Posterior cingulate gyrus (tissue), 11 donors: ENCODE measurements around the gene ZNHIT1.
A peak's percentile ranks its signal among the peaks of the same experiment; 100 is the strongest.
"Not testable (repeated sequence)": the region's sequence is repeated elsewhere in the genome, so short reads cannot be mapped to it uniquely, and the experiment has no call there.

ENCODE experiments used
- DNase-seq, 10 donors: peaks; one replicate each; pipeline versions ENCODE4 v3.0.0 to v3.0.0-alpha.2; 2020 to 2021; ENCODE audit warnings: mixed read lengths in 3 of 10
- intact Hi-C: fragments of 100-400 bp; cut with DNase I; formaldehyde crosslinking; loops from one replicate; pipeline ENCODE4 v1.15.1; 2023

Gene ZNHIT1

DNA sequence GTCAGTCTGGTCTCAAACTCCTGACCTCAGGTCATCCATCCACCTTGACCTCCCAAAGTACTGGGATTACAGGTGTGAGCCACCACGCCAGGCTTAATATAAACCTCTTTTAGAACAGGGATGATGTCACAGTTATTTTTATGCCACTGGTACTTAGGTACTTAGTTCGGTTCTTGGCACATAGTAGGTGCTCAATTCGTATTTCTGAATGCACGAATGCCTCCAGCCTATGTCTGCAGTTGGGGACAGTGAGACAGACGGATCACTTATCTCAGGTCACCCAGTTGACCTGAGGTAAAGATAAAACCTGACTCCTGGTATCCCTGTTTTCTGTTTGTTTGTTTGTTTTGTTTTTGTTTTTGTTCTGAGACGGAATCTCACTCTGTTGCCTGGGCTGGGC is 31.8 kb upstream of the ZNHIT1 start:
- DNase-seq = no peak
- intact Hi-C loops = no loop called here

DNA sequence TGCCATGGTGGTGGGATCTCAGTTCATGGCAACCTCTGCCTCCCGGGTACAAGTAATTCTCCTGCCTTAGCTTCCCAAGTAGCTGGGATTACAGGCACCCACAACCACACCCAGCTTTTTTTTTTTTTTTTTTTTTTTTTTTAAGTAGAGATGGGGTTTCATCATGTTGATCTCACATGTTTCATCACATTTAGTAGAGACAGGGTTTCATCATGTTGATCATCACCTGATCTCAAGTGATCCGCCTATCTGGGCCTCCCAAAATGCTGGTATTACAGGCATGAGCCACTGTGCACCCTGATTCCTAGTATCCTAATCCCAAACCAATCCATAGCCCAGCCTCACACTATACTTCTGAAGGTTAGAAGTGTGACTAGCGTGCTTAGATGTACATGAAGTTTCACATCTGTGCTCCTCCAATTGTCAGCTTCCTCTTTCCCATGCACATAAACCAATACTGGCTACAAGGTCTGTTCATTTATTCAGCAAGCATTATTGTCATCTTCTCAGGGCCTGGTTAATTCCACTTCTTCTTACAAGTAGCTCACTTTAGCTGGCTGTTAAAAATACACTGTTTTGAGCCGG is 31.0 kb upstream of the ZNHIT1 start:
- no peak for DNase-seq
- intact Hi-C loops = no loop called here

DNA sequence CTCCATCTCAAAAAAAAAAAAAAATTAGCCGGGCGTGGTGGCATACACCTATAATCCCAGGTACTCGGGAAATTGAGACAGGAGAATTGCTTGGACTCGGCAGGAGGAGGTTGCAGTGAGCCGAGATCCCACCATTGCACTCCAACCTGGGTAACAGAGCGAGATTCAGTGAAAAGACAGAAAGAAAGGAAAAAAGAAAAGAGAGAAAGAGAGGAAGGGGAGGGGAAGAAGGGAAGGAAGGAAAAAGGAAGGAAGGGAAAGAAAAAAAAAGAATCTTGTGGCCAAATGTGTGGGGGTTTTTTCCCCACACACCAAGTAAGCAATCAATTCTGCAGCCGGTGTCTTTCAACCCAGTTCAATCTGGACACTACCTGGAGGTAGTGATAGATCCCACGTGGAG is 28.9 kb upstream of the ZNHIT1 start:
- intact Hi-C loops = no loop called here
- DNase-seq = no peak

DNA sequence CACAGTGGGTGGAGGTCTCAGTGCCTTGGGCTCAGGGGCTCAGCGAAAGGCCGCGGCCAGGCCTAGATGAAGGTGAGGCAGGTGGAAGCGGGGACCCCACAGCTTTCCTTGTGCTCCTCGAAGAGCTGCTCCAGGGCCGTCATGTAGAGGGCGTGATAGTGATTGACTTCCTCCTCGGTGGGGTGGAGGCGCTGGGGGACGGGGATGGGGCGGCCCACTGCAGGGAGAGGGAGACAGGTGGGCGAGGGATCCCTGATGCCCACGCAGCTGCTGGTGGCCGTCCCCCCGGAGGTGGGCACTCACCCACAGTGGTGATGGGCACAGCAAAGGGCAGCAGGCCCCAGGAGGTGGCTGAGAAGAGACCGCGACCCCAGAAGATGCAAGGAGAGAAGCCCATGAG is 22.1 kb upstream of the ZNHIT1 start:
- no peak for DNase-seq
- intact Hi-C loops = no loop called here

DNA sequence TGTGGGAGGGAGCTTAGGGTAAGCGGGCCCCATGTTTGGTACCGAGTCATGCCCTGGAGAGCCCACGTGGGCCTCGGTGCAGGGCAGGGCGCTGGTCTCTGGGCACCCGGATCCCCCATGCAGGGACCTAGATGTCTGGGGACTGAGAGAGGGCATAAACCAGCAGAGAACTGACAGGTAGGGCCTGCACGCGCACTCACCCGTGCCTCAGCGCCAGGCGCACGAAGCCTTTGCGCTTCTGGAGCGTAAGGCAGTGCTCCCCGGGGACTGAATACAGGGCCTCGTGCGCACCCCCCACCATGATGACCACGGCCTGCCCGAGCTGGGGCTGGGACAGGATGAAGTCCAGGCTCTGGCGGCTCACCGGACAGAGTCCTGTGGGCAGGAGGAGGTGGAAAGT is 20.0 kb upstream of the ZNHIT1 start:
- intact Hi-C loops = no loop called here
- DNase-seq = no peak

DNA sequence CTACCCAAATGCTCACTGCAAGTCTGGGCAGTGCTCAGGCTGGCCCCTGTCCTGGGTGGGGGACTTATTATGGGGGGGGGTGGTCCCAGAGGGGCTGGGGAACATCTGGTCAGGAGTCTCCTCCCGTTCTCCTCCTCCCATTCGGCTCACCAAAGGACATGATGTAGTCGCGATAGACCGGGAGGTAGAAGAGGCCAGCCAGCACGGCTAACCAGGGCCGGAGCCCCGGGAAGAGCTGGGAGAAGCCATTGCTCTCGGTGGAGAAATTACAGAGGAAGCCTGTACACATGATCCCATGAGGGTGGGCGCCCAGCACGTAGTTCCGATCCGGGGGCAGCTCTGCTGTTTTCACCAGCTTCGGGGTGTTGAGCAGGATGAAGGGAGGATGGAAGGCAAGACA is 19.5 kb upstream of the ZNHIT1 start:
- intact Hi-C loops = no loop called here
- no peak for DNase-seq

DNA sequence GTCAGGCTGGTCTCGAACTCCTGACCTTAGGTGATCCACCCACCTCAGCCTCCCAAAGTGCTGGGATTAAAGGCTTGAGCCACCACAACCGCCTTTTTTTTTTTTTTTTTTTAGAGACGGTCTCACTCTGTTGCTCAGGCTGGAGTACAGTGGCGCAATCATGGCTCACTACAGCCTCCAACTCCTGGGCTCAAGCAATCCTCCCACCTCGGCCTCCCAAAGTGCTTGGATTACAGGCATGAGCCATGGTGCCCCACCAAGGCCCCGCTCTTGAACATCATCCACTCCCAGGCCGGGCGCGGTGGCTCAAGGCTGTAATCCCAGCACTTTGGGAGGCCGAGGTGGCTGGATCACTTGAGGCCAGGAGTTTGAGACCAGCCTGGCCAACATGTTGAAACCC is 18.4 kb upstream of the ZNHIT1 start:
- DNase-seq, intact Hi-C loops: not testable (repeated sequence)

DNA sequence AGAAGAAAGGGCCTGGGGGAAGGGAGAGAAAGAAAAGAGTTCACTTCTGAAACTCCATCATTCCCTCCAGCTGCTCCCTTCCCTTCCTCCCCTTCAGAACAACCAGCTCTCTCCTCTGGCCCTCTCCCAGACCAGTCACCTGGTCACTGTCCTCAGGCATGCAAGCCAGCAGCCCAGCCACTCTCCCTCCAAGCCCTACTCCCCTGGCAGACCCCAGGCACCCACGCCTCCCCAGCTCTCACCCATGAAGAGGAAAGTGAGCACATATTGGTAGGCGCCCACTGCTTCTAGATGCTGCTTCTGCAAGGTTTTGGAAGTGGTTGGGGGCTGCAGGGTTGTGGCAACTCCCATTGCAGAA is 17.5 kb upstream of the ZNHIT1 start:
- DNase-seq = no peak
- intact Hi-C loops = no loop called here

DNA sequence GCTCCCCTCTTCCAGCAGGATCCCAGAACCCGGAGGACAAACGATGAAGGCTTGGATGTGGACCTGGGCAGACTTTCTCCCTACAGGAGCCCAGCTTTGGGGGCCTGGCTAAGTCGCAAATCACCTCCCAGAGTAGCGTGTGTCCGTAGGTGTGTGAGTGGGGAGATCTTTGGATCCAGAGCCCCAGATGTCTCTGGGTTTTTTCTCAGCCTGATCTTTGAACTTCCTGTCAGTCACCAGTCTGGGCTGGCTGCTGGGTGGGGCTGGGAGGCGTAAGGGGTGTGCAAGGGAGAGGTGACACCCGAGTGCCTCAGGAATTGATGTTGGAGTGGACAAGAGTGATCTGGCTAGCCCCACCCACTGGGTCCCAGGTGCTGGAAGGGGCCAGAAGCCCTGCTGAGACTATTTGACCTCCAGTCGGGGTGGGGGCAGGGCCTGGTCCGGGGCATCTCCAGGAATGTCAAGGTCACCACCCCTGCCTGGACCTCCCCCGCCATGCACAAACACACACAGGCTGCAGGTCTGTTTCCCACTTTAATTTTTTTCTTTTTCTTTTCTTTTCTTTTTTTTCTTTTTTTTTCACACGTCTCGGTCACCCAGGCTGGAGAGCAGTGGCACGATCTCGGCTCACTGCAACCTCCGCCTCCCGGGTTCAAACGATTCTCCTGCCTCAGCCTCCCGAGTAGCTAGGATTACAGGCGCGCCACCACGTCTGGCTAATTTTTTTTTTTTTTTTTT is 16.9 kb upstream of the ZNHIT1 start, which contains the start of gene MOGAT3:
MOGAT3 (minus strand) TSS at position 175 of the 738 bp plus-strand sequence. CDS start 182 bp downstream, outside the sequence.
- DNase-seq = no peak
- intact Hi-C loops = no loop called here

DNA sequence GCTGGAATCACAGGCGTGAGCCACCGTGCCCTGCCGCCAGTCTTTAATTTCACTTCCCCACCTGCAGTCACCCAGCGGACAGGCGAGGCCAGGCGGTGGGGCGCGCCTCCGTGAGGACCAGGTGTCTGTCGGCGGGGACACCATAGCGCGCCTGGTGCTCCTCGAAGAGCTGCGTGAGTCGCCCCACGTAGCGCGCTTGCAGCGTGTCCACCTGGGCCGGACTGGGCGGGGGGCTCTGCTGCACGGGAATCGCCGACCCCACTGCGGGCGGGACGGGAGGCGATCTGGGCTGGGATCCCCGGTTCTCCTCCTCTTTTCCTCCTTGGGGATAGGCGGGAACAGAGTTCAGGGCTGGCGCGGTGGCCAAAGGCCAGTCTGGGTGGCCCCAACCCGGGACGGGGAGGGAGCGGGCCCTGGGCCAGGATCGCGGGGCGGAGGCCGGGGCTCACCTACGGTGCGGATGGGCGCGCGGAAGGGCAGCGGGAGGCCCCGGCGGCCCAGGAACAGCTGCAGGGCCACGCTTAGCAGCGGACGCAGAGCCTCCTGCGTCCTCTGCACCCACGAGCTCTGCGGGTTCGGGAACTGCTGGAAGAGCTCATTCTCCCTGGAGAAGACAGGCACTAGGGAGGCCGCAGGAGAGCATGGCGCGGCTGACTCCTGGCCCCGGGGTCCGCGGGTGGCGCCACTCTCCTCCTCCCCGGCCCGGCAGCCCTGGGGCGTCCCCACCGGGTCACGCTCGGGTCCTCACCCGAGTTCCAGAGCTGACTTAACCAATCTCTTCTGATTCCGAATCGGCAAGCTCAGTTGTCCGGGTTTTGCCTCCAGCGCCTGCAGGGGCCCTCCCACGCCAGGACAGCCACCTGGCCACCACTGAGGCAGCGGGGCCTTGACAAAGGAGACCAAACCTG is 16.0 kb upstream of the ZNHIT1 start:
- DNase-seq = no peak
- intact Hi-C loops = no loop called here

DNA sequence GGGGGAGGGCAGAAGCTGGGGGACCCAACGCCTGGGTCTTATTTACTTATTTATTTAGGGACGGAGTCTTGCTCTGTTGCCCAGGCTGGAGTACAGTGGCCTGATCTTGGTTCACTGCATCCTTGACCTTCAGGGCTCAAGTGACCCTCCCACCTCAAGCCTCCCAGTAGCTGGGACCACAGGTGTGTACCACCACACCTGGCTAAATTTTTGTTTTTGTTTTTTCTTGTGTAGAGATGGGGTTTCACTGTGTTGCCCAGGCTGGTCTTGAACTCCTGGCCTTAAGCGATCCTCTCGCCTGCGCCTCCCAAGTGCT is 15.4 kb upstream of the ZNHIT1 start:
- intact Hi-C loops = no loop called here
- DNase-seq = no peak

DNA sequence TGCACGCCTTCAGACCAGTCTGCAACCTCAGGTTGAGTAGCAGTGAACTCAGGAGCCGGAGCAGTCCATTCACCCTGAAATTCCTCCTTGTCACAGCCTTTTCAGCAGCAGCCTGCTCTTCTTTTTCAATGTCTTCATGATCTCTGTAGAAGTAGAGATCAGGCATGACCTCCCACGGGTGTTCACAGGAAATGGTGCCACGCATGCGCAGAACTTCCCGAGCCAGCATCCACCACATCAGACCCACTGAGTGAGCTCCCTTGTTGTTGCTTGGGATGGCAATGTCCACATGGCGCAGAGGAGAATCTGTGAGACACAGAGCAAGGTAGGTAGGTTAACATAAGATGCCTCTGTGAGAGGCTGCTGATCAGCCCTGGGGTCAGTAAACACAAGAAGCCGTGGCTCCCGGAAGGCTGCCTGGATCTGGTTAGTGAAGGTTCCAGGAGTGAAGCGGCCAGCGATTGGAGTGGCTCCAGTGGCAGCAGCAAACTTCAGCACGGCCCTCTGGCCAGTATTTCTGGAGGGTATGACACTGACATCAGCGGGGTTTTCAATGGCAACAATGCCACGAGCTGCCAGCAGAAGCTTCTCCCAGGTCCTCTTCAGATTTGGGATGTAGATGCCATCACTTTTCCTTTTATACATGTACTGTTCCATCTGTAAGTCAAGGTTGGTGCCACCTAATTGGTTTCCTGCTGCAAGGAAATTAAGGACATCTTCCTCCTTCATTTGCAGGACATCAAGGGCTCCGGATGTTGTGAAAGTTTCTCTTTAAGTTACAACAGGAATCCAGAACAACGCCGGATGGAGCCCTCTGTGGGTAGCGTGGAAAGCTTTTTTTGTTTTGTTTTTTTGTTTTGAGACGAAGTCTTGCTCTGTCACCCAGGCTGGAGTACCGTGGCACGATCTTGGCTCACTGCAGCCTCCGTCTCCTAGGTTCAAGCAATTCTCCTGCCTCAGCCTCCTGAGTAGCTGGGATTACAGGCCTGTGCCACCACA is 13.9 kb upstream of the ZNHIT1 start:
- DNase-seq, intact Hi-C loops: not testable (repeated sequence)

DNA sequence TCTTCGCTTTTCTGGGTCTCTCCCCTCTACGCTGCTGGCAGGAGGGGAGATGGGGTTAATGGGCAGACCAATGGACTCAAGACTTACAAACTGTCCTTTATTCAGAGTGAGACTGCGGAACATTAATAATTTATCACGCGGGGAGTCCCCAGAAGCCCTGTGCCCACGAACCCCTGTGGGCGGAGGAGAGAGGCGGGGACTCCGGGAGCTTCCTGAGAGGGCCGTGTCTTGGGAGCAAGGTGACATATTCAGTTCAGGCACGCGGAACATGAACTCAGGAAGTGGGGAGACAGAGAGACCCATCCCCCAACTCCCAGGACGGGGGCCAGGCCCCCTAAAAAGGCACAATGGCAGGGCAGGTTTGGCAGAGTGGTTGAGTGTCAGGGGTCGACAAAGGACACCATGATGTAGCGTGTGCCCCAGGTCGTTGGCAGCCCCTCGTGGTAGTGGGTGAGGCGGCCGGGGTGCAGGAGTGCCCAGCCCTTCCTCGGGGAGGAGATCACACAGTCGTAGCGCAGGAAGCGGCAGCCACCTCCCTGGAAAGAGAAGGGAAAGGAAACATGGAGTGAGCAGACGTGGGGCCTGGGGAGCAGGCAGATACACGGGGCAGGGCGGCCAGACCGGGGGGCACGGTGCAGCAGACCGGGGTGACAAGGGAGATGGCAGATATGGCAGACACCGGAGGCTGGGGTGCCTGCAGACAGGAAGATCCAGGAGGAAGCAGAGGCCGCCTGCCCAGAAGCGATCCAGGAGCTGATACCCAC is 11.9 kb upstream of the ZNHIT1 start:
- DNase-seq = no peak
- intact Hi-C loops = no loop called here

DNA sequence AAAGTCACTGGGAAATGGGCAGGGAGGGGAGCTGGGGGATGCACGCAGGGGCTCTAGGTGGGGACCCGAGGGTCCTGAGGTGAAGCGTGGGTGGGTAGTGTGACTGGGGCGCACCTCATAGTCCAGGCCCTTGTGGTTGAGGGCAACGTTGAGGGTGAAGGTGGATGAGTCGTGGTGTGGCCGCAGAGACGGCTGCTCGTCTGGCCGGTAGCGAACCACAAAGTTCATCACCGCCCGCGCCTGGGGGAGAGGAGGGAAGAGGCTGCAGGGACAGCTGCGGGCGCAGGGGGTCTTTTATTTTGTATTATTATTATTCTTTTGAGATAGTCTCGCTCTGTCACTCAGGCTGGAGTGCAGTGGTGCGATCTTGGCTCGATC is 11.3 kb upstream of the ZNHIT1 start:
- intact Hi-C loops = no loop called here

DNA sequence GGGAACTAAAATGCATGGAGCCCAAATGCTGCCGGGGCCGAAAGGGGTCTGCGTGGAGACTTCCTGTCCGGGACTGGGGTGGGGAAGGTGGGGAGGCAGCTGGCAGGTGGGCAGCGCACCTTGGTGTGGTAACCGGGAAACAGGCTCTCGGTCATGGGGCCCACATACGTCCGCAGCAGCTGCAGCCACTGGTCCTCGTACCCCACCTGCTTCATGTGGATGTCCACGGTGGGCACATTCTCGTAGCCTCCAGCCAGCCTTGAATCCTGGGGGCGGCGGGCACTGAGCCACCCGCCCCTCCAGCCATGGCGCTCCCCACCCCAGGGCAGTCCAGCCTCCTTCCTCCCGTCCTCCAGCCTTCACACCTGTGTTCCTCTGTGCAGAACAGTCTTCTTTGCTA is 10.5 kb upstream of the ZNHIT1 start:
- intact Hi-C loops = no loop called here
- no peak for DNase-seq

More for the DNA sequence above, 11.3 kb upstream of the ZNHIT1 start:
- DNase-seq = peak in 1 of 10 donors; percentile 43

DNA sequence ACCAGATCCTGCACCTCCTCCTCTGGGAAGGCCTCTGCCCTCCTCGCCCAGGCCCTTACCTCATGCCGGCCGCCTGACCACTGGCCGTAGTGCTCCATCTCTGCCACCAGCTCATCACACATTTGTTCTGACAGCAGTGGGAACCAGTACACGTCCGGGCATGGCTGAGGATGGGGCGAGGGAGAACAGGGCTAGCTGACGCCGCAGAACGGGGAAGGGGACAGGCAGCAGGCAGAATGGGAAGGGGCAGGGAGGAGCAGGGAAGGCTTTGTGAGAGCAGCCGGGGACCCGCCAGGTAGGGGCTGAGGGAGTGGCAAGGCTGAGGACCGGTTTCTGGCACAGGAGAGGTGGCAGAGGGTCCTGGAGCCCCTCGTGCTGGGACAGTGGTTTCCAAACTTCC is 9.2 kb upstream of the ZNHIT1 start:
- intact Hi-C loops = no loop called here
- DNase-seq = no peak

DNA sequence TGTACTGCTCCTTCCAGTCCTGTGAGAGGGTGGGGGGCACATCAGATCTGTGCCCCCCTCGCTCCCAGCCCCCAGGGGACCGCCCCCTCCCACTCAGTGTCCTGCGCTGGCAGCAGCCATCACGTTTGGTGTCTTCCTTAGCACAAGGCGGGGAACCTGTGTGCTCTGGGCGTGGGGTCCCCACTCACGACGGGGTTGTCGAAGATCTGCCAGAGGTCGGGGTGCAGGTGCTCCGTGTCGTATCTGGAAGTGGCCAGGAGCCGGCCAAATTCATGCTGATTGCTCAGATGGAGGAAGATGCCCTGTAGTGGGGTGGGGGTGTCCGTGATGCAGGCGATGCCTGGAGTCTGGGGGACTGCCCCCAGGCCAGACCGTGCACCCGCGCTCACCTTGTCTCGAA is 7.8 kb upstream of the ZNHIT1 start:
- no peak for DNase-seq
- intact Hi-C loops = no loop called here

DNA sequence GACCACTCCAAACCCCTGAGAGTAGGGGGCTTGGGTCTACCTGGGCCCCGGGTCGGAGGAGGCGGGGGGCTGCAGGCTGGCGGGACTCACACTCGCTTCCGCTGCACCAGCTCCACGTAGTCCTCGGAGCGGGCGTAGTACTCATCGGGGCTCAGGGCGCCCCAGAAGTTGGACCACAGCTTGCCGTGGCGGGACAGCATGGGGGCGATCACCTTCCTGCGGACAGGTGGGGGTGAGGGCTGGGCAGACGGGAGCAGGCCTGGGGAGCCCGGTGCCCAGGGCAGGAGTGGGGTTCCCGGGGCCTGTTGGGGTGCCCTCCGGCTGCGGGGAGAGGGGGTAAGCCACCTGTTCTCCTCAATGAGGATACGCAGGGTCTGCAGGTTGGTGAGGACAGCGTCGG is 6.5 kb upstream of the ZNHIT1 start:
- no peak for DNase-seq
- intact Hi-C loops = no loop called here

DNA sequence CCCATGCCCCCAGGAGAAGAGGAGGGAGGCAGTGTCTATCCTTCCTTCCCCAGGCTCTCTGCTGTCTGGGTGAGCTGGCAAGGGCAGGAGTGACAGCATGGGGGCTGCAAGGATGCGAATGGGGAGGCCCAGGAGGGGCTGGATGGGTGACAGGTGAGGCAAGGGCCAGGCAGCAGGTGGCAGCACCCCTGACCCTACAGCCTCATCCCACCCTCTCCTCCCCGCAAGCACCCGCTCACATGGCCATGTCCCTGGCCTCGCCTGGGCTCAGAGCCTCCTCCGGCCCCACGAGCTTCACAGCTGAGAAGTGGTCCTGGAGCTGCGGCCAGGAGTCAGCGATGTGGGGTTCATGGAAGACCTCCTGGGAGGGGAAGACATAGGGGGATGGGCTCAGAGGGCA is 6.0 kb upstream of the ZNHIT1 start:
- intact Hi-C loops = no loop called here
- DNase-seq = no peak
